Breast epithelium (tissue), 4 donors: Measurements from ENCODE around the gene KCNA3. TPM values are rescaled to one million over a fixed set of nuclear protein-coding genes. Genes with fewer than 3 reads are reported as not detected.

Source experiments
- DNase-seq, 2 donors: peaks; one replicate each; pipeline ENCODE4 v3.0.0-alpha.2; 2019; ENCODE audit warnings: low spot score in 2 of 2
- H3K27ac ChIP-seq, 2 donors: fragments of 200-600 bp; sonication (generic) in 1 of 2; one replicate each; pipeline ENCODE4 v1.5.1; 2016 to 2019; ENCODE audit warnings: mild to moderate bottlenecking in 1 of 2
- H3K27me3 ChIP-seq, 2 donors: fragments of 200-600 bp; sonication (generic) in 1 of 2; one replicate each; pipeline versions ENCODE4 v1.5.1 to v1.6.0; 2017 to 2019; ENCODE audit warnings: control low read depth in 1 of 2, mild to moderate bottlenecking in 1 of 2
- H3K36me3 ChIP-seq: fragments of 200-600 bp; one replicate; pipeline ENCODE4 v1.5.1; 2019
- H3K4me1 ChIP-seq, 2 donors: fragments of 200-600 bp; sonication (generic); one replicate each; pipeline ENCODE4 v1.5.1; 2016 to 2019; ENCODE audit warnings: control low read depth in 1 of 2
- H3K4me3 ChIP-seq, 3 donors: fragments of 200-600 bp; sonication (generic); 1 replicate in 2 of 3; 2 replicates in 1 of 3; pipeline ENCODE4 v1.5.1; 2016 to 2019; ENCODE audit warnings: mild to moderate bottlenecking in 3 of 3, moderate library complexity in 2 of 3
- H3K9me3 ChIP-seq, 2 donors: fragments of 200-600 bp; sonication (generic) in 1 of 2; one replicate each; pipeline ENCODE4 v1.5.1; 2016 to 2019; ENCODE audit warnings: control low read depth in 1 of 2
- POLR2A ChIP-seq: fragments of 450-650 bp; IDR thresholded peaks from one replicate; pipeline ENCODE4 v1.6.1; 2016; ENCODE audit warnings: antibody characterized with exemption, mild to moderate bottlenecking, moderate library complexity
- POLR2AphosphoS5 ChIP-seq, 3 donors: sonication (generic); formaldehyde crosslinking; IDR thresholded peaks; one replicate each; pipeline ENCODE4 v1.6.1; 2017; ENCODE audit warnings: antibody characterized with exemption in 3 of 3
- intact Hi-C: fragments of 100-400 bp; cut with DNase I; formaldehyde crosslinking; loops from one replicate; pipeline ENCODE4 v1.15.1; 2023; ENCODE audit warnings: low total_unique reads
- total RNA-seq, 3 donors: library from RNA; depleted of rRNA; stranded (reverse); fragments of >200 nt; gene quantifications; one replicate each; pipeline ENCODE4 v1.1.0, GENCODE V29; 2016
- TF ChIP-seq, protein P1 (sequence below), 3 donors: fragments of 450-650 bp; IDR thresholded peaks; one replicate each; pipeline ENCODE4 v1.5.1; 2016 to 2017; ENCODE audit warnings: antibody characterized with exemption in 3 of 3, mild to moderate bottlenecking in 3 of 3, moderate library complexity in 3 of 3

The KCNA3 gene
- total RNA-seq, 3 donors from 2014 or later, result 0.96 to 3.9 (median 2.2) TPM

DNA sequence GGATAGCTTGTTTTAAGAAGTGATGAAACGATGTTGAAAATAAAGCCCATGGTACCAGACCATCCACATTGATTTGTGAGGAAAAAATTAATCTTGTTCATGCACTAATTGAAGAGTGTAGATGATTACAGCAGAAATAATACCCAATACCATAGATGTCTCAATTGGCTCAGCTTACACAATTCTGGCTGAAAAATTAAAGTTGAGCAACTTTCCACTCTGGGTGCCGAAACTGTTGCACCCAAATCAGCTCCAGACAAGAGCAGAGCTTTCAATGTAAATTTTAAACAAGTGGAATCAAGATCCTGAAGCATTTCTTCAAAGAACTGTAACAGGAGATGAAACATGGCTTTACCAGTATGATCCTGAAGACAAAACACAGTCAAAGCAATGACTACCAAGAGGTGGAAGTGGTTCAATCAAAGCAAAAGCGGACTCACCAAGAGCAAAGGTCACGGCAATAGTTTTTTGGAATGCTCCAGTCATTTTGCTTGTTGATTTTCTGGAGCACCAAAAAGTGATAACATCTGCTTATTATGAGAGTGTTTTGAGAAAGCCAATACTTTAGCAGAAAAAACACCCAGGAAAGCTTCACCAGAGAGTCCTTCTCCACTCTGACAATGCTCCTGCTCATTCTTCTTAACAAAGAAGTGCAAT, 16.1 kb upstream of the KCNA3 start:
- DNase-seq, result no peak
- H3K27ac ChIP-seq, result no peak overlapping the region
- intact Hi-C loops, result loop anchor here (10.0 kb wide), 1 partner anchor 406 kb away; no protein-coding TSS in a partner anchor
- no peaks in the 10 kb centered on the region for H3K4me1 ChIP-seq
- H3K9me3 ChIP-seq, result no peaks in the 10 kb centered on the region
- no peak overlapping the region for H3K4me3 ChIP-seq
- peaks cover 0 to 14% of the 10 kb centered on the region in 2 donors for H3K27me3 ChIP-seq
- H3K36me3 ChIP-seq, result no peaks in the 10 kb centered on the region
- TF ChIP-seq POLR2AphosphoS5 (IDR thresholded peaks at IDR 0.05), result no peak
- TF ChIP-seq, protein P1, sequence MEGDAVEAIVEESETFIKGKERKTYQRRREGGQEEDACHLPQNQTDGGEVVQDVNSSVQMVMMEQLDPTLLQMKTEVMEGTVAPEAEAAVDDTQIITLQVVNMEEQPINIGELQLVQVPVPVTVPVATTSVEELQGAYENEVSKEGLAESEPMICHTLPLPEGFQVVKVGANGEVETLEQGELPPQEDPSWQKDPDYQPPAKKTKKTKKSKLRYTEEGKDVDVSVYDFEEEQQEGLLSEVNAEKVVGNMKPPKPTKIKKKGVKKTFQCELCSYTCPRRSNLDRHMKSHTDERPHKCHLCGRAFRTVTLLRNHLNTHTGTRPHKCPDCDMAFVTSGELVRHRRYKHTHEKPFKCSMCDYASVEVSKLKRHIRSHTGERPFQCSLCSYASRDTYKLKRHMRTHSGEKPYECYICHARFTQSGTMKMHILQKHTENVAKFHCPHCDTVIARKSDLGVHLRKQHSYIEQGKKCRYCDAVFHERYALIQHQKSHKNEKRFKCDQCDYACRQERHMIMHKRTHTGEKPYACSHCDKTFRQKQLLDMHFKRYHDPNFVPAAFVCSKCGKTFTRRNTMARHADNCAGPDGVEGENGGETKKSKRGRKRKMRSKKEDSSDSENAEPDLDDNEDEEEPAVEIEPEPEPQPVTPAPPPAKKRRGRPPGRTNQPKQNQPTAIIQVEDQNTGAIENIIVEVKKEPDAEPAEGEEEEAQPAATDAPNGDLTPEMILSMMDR (IDR thresholded peaks at IDR 0.05), result no peak
- TF ChIP-seq POLR2A, result no peak

DNA sequence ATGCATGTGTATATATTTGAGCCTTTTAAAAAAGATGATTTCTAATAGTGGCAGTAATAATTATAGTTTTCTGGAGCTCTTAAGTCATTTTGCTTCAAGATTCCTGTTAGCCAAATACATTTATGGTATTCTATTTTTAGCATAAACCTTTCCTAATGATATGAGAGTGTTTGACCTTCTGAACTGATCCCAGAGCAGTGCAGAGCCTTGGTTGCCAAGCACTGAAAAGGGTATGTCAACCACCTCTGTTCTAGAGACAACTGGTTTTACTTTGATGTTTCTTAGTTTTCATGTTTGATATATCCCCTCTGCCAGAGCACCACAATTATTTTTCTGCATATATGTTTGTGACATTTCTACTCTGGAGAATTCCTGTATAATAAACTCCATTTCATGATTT, 15.1 kb upstream of the KCNA3 start:
- no peaks in the 10 kb centered on the region for H3K4me1 ChIP-seq
- no peak for DNase-seq
- intact Hi-C loops, result loop anchor here (10.0 kb wide), 1 partner anchor 405 kb away; no protein-coding TSS in a partner anchor
- H3K9me3 ChIP-seq, result no peaks in the 10 kb centered on the region
- no peak overlapping the region for H3K4me3 ChIP-seq
- TF ChIP-seq POLR2AphosphoS5 (IDR thresholded peaks at IDR 0.05) (no peak), POLR2A (no peak)
- TF ChIP-seq, protein P1 (IDR thresholded peaks at IDR 0.05), result no peak
- no peaks in the 10 kb centered on the region for H3K36me3 ChIP-seq
- H3K27me3 ChIP-seq, result peaks cover 0 to 14% of the 10 kb centered on the region in 2 donors
- H3K27ac ChIP-seq, result no peak overlapping the region

DNA sequence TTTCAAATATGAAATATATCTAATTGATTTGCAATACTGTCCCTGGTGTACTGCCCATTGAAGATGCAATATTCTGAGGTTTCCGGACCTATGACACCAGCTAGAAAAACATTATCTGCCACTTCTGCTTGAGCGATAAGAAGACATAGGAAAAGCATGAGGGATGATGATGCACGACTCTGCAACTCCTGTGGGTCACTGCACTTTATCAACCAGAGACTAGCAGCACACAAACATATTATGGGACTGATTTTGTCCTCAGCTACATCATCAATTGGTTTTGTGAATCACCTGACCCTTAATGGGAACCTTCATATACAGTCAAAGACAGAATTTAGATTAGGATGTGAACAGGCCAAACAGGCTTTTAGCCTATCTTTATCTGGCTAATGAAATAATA, 13.8 kb upstream of the KCNA3 start:
- no peak for DNase-seq
- no peaks in the 10 kb centered on the region for H3K4me1 ChIP-seq
- no peaks in the 10 kb centered on the region for H3K36me3 ChIP-seq
- TF ChIP-seq POLR2AphosphoS5 (IDR thresholded peaks at IDR 0.05) (no peak), POLR2A (no peak)
- TF ChIP-seq, protein P1 (IDR thresholded peaks at IDR 0.05), result no peak
- no peak overlapping the region for H3K4me3 ChIP-seq
- H3K27me3 ChIP-seq, result peaks cover 0 to 21% of the 10 kb centered on the region in 2 donors
- no peak overlapping the region for H3K27ac ChIP-seq
- no peaks in the 10 kb centered on the region for H3K9me3 ChIP-seq
- intact Hi-C loops, result no loop called here

DNA sequence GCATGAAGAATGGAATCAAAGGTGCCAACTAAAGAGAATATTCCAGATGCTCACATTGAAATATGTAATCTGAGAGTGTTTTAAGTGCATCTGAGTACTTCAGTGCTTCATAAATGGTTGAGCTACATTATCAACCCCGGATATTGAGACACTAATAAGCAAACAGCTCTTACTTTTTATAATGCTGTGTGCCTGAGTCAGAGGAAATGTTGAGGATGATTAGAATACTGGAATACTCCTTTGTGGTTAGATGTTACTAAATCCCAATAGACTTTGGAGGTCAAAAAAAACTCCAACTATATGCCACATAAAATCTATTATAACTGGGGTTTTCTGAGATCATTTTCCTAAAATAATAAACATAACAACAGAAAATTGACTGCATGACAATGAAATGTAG, 12.5 kb upstream of the KCNA3 start:
- Histone ChIP-seq H3K4me1 (no peaks in the 10 kb centered on the region), H3K27ac (no peak overlapping the region), H3K36me3 (no peaks in the 10 kb centered on the region), H3K27me3 (peaks cover 0 to 20% of the 10 kb centered on the region in 2 donors), H3K4me3 (no peak overlapping the region), H3K9me3 (no peaks in the 10 kb centered on the region)
- DNase-seq, result no peak
- intact Hi-C loops, result no loop called here
- no peak for TF ChIP-seq POLR2AphosphoS5 (IDR thresholded peaks at IDR 0.05)
- TF ChIP-seq, protein P1 (IDR thresholded peaks at IDR 0.05), result no peak
- no peak for TF ChIP-seq POLR2A

DNA sequence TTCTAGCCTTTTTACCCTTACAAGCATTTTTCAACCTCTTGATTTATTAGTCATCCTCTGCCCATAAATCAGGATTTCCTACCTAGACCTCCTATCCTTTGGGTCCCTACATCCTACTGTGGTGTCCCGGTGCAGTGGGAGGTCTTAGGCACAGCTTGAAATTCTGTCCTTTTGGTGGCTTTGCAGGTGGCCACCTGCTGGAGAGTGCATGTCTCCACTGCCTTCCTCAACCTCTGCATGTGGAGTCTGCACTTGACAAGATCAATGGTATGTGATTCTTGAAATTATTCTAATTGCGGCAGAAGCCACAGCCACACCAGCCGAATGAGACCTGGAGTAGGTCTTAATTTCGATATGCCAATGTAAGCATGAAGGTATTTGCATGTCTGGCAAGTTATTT, 11.4 kb upstream of the KCNA3 start:
- no peak overlapping the region for H3K4me3 ChIP-seq
- intact Hi-C loops, result no loop called here
- H3K27me3 ChIP-seq, result peaks cover 0 to 21% of the 10 kb centered on the region in 2 donors
- TF ChIP-seq, protein P1 (IDR thresholded peaks at IDR 0.05), result no peak
- TF ChIP-seq POLR2AphosphoS5 (IDR thresholded peaks at IDR 0.05) (no peak), POLR2A (no peak)
- no peaks in the 10 kb centered on the region for H3K9me3 ChIP-seq
- no peaks in the 10 kb centered on the region for H3K4me1 ChIP-seq
- no peak overlapping the region for H3K27ac ChIP-seq
- no peak for DNase-seq
- no peaks in the 10 kb centered on the region for H3K36me3 ChIP-seq
